Erythroblast (primary cell): ENCODE data around the gene NCAPD3.

Experiments used
- GATA1 ChIP-seq: IDR thresholded peaks from 2 replicates; pipeline ENCODE4 v1.6.1; 2011; ENCODE audit warnings: low read depth, mild to moderate bottlenecking, control low read depth, low read length, moderate library complexity
- POLR2A ChIP-seq: IDR thresholded peaks from 2 replicates; pipeline ENCODE4 v1.6.1; 2011; ENCODE audit warnings: mild to moderate bottlenecking, low read length

- TF ChIP-seq POLR2A: no peak
- TF ChIP-seq GATA1: no peak
Measured at GRCh38 chr11:134271978-134272377, 48.2 kb upstream of the NCAPD3 start.
